GM19324 (cell line): ENCODE data around the gene USF2.

Experiments
- ATAC-seq: cut with Tn5 transposase; IDR thresholded peaks from one replicate; pipeline ENCODE4 v1.9.1; 2021; ENCODE audit warnings: mild to moderate bottlenecking, moderate library complexity; ENCODE audit not compliant: unreplicated experiment, low FRiP score

Gene USF2

DNA sequence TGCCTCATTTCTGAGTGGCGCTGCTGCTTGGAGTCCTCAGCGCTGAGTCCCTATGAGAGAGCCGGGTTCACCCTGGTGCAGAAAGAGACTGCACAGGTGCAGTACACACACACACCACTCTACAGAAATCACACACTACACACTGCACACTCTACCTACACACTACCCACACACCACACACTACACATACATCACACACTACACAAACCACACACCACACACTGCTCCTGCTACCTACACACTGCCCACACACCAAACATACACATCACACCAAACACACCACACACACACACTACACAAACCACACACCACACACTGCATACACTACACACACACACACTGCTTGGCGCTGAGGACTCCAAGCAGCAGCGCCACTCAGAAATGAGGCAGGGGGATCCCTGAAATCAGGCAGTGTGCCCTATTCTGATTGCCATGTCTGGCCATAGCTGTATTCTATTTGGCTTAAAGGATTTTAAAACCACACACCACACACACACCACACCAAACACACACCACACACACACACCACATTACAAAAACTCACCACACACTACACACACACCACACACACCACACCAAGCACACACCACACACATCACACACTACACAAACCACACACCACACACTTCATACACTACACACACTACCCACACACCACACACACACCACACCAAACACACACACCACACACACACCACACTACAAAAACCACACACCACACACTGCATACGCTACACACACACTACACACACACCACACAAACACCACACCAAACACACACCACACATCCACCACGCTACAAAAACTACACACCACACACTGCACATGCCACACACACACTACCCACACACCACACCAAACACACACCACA is 28.1 kb downstream of the USF2 start:
- ATAC-seq, result no peak

DNA sequence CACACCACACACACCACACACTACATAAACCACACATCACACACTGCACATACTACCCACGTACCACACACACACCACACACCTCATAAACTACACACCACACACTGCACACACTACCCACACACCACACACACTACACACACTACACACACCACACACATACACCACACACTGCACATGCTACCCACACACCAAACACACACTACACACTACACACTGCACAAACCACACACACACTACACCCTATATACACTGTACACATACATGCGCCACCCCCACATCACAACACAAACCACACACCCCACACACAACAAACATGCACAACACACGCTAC is 28.7 kb downstream of the USF2 start:
- ATAC-seq, result no peak

DNA sequence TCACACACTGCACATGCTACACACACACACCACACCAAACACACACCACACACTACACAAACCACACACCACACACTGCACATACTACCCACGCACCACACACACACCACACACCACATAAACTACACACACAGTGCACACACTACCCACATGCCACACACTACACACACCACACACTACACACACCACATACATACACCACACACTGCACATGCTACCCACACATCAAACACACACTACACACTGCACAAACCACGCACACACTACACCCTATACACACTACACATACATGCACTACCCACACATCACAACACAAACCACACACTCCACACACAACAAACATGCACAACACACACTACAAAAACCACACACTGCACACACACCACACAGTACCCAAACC is 29.2 kb downstream of the USF2 start:
- ATAC-seq, result no peak

DNA sequence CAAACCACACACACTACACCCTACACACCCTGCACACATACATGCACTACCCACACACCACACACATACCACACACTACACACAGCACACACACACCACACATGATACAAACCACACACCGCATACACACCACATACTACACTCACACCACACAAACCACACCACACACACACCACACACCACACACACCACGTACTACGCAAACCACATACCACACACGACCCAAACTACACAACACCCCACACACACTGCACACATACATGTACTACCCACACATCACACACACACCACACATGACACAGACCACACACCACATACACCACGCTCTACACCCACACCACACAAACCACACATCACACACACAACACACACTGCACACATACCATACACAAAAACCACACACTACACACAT is 29.8 kb downstream of the USF2 start:
- ATAC-seq, result no peak

GRCh38 chr19:35299523-35300338 is 31.0 kb downstream of the USF2 start:
- no peak for ATAC-seq

DNA sequence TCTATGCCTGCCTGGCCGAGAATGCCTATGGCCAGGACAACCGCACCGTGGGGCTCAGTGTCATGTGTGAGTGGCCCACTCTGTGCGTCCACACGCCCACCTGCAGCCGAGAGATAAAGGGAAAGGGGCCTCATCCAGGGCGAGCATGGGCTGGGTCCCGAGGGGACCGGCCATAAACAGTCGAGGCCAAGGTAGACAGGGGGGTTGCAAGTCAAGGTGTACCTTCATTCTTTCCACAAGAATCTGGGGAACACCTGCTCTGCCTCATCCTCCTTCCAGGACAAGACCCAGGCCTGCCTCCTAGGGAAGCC is 31.5 kb downstream of the USF2 start:
- ATAC-seq, result no peak

- no peak for ATAC-seq
These were observed 33.2 kb downstream of the USF2 start for GRCh38 chr19:35301961-35302360.

- ATAC-seq, result no peak
These were observed 33.7 kb downstream of the USF2 start for GRCh38 chr19:35302446-35302845.

- no peak for ATAC-seq
These were observed 34.7 kb downstream of the USF2 start for GRCh38 chr19:35303357-35303915.

- ATAC-seq, result no peak
These were observed 35.3 kb downstream of the USF2 start for GRCh38 chr19:35304036-35304435.

- ATAC-seq, result no peak
These were observed 36.4 kb downstream of the USF2 start for GRCh38 chr19:35305181-35305580.

GRCh38 chr19:35306473-35307246 is 37.9 kb downstream of the USF2 start:
- no peak for ATAC-seq

DNA sequence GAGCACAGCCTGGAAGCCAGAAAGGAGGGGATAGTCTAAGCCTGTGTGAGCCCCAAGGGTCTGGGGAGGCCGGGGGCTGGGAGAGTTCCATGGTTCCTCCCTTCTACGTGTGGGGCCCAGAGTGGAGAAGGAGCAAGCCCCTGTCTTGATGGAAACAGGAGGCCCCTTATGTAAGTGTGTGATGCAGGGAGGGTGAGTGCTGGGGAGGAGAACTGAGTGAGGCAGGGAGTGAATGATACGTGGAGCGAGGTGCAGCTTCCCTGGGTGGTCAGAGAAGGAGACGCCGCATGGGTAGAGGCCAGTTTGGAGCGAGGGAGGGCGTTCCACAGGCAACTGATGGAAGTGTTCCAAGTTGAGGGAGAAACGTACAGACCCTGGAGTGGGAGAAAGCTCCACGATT is 39.2 kb downstream of the USF2 start:
- ATAC-seq, result no peak

- ATAC-seq, result no peak
These were observed 40.1 kb downstream of the USF2 start for GRCh38 chr19:35308910-35309309.

- no peak for ATAC-seq
These were observed 40.9 kb downstream of the USF2 start for GRCh38 chr19:35309481-35310279.

DNA sequence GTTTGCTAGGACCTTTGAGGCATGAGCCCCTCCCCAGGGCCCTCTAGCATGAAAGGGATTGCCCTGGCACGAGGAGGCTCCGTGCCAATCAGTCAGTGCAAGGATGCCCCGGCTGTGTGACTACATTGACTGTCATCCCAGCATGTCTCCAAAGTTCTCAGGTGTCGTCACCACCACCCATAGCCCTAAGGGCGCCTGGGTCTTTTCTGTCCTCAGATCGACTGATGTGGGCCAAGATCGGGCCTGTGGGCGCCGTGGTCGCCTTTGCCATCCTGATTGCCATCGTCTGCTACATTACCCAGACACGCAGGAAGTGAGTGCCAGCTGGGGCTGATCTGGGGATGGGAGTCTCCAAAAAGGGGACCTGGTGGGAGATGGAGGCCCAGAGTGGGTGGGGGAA is 41.6 kb downstream of the USF2 start:
- ATAC-seq, result no peak

DNA sequence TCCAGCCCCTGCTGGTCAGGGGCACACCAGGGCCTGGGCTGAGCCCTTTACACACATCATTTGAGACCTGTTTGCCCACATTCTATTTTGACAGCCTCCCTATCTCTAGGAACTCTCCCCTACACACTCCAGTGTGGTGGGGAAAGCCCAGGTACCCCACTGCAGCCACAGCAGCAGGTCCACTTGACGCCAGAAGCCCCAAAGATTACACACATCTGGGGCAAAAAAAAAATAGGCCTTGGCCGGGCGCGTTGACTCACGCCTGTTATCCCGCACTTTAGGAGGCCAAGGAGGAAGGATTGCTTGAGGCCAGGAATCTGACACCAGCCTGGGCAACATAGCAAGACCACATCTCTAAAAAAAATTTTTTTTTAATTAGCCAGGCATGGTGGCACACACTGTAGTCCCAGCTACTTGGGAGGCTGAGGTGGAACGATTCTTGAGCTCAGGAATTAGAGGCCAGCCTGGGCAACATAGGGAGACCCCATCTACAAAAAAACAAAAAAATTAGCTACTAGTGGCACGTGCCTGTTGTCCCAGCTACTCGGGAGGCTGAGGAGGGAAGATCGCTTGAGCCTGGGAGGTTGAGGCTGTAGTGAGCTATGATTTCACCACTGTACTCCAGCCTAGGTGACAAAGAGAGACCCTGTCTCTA is 42.2 kb downstream of the USF2 start:
- ATAC-seq, result no peak

DNA sequence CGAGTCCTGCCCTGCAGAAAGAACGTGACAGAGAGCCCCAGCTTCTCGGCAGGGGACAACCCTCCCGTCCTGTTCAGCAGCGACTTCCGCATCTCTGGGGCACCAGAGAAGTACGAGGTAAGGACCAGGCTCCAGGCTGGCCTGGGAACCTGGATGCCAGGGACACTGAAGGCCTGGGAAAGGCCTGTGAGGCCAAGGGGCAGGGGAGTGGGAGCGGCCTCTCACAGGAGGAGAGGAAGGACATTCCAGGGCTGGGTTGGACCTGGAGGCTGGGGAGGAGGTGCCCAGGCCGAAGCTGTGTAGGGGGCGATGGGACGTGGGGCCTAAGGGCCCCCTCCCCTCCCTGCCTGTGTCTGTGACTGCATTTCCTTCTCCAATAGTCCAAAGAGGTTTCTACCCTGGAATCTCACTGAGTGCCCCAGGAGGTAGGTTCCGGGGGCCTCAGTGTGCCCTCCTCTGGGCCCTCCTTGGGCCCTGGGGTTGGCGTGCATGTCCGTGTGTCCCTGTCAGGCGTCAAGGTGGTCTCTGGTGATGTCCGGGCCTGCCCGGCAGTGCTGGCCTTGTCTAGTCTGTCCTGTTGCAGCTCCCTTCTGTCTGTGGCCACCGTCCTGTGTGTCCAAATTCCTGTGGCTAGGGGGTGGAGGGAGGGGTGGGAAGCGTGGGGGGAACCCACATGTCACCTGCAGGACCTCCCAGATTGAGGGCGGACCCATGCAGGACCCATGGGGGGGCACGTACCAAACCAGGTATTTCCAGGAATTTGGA is 43.3 kb downstream of the USF2 start:
- no peak for ATAC-seq

GRCh38 chr19:35313587-35313986 is 44.8 kb downstream of the USF2 start:
- ATAC-seq, result no peak
